A673 (cell line): ENCODE measurements around the gene MRPS10.

Source experiments
- CTCF ChIP-seq: fragments of 300-800, 200-600 bp; sonication (generic); conservative IDR thresholded peaks from 2 replicates; pipeline ENCODE4 v1.5.1; 2017; ENCODE audit warnings: low read depth, mild to moderate bottlenecking, antibody characterized with exemption, low read length, moderate library complexity, mixed read lengths
- EZH2 ChIP-seq: fragments of 200-600 bp; sonication (generic); IDR thresholded peaks from 2 replicates; pipeline ENCODE4 v1.6.1; 2017; ENCODE audit warnings: borderline replicate concordance, low read depth, mild to moderate bottlenecking, mixed read lengths, antibody characterized with exemption, low read length; ENCODE audit not compliant: poor library complexity, severe bottlenecking

DNA sequence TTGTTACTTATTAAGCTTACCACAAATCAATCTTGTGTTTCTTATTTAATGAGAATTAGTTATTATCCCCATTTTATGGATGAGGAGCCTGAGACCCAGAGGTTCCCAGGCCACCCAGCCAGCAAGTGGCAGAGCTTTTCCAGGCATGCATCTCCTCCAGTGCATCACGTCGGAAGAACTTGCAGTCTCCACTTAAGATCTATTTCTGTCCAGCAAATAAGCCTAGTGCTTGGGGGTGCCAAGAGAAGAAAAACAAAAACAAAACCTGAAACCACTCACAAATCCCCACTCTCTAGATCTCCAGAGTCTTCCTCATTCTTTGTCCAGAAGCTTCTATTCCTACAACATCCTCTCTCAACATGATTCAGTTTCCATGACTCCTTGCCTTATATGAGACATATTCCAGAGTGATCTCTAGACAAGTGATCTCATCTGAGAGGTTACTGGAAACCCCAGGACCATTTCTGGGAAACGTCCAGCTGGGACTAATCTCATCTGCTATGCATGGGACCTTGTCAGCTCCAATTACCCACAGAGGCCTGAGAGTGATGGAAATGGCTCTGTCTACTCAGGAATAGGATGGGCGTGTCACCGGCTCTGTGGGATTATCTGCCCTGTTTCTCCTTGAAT lies 27.0 kb downstream of the MRPS10 start:
- TF ChIP-seq CTCF = no peak
- no peak for TF ChIP-seq EZH2
